GM19455 (cell line): ENCODE data around the gene BAIAP2.
"Not testable (repeated sequence)": the region's sequence is repeated elsewhere in the genome, so short reads cannot be mapped to it uniquely, and the experiment has no call there.

ENCODE experiments used
- ATAC-seq: cut with Tn5 transposase; IDR thresholded peaks from one replicate; pipeline ENCODE4 v1.9.1; 2021; ENCODE audit not compliant: unreplicated experiment

The BAIAP2 gene

DNA sequence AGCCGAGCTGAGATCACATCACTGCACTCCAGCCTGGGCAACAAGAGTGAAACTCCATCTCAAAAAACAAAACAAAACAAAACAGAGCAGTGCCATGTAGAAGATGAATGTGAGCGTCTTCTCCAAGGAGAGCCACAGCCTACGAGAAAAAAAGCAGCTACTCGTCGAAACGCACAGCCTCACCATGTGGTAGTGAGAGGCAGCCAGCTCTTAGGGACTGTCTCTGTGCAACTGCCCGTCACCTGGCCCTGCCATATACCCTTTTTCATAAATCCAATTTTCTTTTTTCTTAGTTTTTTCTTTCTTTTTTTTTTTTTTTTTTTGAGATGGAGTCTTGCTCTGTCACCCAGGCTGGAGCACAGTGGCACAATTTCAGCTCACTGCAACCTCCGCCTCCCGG is 119.1 kb downstream of the BAIAP2 start:
- not testable (repeated sequence) for ATAC-seq

- no peak for ATAC-seq
These were observed 120.0 kb downstream of the BAIAP2 start for GRCh38 chr17:81154961-81155360.

DNA sequence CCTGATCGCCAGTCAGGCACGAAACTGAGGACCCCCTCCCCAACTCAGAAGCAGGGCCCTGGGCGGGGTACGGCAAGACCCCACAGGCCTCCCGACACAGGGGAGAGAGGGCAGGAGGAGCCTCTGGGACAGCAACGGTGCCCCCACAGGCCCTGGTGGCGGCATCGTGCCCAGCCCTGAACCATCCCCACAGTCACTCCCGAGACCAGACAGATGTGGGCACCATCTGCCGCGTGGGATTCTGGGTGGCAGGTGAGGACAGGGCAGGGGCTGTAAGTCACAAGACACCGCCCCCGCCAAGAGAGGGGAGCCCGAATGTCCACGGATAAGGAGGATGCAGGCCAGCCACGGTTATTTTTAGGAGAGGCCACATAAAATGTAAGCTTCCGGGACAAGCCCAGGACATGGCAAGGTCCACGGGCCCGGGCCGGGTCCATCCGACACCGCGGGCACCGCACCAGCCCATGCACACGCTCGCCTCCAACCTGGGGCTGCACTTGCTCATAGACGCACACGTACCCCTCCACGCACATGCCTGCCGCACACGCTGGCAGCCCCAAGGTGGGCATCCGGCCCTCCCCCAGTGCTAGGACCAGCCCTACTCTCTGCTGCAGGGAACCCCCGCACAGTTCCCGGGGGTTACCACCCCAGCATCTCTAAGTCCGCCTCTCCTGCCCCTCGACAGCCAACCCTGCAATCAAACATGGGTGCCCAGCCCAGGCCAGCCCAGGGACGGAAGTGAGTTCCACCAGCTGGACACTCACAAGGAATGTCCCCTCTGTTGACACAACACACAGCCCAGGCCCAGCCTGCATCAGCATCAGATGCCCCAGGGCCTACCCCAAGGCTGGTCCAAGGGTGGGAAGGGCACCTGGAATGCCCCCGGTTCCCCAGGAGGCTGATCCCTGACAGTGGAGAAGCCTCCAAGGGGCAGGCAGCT is 122.2 kb downstream of the BAIAP2 start:
- ATAC-seq = no peak

GRCh38 chr17:81157848-81158687 is 123.1 kb downstream of the BAIAP2 start:
- ATAC-seq = no peak

DNA sequence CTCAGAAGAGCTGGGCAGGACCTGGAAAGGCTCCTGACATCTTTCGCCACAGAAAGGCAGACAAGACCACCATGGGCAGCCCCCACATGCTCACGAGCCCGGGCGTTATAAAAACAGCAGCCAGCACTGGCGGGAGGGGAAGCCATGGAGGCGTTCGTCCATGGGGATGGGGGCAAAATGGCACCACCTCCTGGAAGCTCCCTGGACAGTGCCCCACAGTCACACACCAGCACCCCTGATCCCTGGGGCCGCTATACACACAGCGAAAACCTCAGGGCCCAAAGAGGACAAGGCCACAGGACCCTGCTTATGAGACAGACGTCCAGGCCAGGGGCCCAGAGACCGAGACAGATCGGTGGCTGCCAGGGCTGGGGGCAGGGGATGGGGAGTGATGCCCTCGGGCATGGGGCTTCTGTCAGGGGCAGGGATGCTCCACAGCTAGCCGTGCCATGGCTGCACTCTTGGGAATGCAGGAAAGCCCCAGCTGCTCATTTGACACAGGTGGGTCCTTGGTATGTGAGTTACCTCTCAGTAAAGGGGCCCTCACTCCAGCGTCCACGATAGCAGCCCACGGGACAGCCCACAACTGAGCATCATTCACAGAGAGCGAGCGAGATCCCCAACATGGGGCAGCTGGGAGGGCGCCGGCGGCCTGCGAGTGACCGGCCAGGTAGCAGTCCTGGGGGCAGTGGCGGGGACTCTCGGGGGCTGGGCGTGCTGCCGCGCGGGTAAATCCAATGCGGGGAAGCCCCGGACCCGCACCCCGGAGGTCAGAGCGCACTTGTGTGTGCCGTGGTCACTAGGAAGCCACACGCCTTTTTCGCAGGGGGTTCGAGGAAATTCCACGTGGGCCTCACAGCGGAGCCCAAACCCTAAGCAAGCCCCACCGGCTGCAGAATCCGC is 124.0 kb downstream of the BAIAP2 start:
- ATAC-seq = no peak

GRCh38 chr17:81159611-81160265 is 124.8 kb downstream of the BAIAP2 start:
- no peak for ATAC-seq

GRCh38 chr17:81160306-81160705 is 125.4 kb downstream of the BAIAP2 start:
- ATAC-seq = no peak

DNA sequence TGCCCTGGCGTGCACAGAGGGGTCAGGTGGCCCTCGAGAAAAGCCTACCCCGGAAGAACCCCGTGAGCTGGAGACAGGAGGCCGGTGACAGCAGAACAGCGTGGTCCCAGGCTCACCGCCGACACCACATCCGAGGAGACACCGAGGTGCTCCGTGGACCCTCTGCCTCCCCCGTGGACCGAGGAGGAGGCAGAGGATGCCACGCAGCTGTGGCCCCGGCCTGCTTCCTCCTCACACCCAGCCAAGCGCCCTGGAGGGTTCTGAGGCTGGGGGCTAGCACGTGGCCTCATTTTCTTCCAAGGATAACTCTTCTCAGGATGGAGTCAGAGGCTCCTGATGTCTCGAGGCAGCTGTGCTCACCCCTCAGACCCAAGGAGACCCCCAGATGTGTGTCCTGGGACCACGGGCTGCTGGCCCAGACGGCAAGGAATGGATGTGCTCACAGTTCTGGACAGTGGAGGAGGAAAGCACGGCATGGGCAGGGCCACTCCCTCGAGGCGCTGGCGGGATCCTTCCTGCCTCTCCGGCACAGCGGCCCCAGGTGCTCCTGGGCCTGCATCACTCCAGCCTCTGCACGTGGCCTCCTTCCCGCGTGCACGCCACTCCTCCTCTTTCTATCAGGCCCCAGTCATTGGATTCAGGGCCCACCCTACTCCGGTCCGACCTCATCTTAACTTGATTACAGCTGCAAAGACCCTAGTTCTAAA is 125.9 kb downstream of the BAIAP2 start:
- no peak for ATAC-seq

- no peak for ATAC-seq
These were observed 126.6 kb downstream of the BAIAP2 start for GRCh38 chr17:81161536-81161935.

DNA sequence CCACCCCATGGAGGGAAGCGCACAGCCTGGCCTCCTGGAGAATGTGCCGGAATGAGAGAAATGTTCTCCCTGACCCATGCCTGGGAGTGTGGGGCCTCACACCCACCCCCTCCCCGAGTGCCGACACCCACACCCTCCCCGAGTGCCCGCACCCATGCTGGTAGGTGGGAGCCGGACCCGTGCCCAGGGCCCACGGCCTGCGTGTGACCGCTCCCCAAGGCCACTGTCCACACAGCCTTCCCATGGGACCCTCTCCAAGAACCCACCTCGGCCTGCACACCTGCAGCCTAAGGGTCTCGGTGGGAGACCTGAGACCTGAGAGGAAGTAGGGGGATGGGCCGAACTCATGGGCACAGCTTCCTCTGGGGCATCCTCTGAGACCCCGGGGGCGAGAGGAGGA is 127.0 kb downstream of the BAIAP2 start:
- ATAC-seq = no peak

DNA sequence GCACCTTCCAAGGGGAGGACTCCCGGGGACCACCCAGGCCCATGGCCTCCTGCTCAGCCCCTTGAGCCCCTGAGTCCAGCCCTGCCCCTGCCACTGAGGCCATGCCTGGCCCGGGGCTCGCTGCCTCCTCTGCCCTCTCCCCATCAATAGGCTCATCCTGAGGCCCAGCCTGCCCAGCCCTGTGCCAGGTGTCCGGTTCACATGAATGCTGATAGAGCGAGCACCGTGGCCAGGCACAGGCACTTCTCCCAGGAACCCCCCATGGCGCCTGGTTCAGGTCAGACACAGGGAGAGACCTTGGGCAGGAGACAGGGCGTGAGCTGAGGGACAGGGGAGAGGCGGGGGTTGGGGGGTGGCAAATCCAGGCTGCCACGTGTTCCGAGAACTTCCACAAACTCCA is 127.5 kb downstream of the BAIAP2 start:
- no peak for ATAC-seq

DNA sequence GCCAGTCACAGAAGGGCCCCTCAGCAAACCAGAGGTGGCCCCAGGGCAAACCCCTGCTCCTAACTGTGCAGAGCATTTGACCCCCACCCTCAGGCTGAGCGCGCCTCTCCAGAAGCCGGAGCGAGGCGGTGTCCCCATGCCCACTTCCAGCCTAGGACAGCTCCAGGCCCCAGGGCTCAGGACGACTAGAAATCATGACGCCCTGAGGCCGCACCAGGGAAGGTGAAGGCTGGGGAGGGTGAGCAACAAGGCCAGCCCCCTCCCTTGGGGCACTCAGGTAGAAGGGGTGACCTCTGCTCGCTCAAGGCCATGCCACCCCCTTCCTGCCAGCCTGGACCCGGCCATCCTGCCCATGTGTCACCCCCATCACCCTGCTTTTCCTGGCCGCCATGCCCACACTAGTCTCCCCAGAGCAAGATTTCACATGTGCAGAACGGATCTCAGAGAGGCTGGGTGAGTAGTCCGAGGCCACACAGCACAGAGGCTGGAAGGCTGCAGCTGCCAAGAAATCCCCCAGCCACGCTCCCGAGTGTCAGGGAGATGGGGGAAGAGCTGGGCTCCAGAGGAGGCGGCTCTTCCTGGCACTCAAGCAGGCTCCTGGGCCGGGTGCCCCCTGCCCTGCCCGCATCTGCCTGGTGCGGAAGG is 128.2 kb downstream of the BAIAP2 start:
- ATAC-seq = no peak

DNA sequence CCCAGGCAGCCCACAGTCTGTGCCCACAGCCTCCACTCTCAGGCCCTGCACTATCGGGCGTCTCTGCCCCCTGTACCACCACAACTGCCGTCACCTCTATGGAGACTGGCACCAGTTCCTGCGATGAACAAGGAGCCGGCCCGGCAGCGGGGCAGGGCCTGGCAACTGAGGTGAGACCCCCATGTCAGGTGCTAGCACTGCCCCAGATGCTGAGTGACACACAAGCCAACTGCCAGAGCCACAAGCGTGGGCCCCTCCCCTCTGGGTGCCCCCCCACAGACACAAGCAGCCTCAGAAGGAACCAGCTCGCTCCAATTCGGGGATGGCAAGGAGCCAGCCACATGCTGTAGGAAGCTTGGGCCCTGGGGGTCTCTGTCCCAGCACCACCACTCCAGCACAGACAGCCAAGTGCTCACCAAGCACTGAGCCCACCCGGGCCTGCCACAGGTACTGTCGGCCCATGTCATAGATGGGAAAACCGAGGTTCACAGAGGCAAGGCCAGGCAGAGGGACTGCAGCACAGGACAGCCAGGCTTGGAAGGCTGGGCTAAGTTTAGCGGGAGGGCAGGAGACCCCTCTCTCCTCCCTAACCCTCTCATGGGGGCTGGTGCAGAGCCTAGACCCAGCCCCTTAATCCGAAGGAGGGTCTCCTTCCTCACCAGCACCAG is 128.9 kb downstream of the BAIAP2 start:
- ATAC-seq = no peak

DNA sequence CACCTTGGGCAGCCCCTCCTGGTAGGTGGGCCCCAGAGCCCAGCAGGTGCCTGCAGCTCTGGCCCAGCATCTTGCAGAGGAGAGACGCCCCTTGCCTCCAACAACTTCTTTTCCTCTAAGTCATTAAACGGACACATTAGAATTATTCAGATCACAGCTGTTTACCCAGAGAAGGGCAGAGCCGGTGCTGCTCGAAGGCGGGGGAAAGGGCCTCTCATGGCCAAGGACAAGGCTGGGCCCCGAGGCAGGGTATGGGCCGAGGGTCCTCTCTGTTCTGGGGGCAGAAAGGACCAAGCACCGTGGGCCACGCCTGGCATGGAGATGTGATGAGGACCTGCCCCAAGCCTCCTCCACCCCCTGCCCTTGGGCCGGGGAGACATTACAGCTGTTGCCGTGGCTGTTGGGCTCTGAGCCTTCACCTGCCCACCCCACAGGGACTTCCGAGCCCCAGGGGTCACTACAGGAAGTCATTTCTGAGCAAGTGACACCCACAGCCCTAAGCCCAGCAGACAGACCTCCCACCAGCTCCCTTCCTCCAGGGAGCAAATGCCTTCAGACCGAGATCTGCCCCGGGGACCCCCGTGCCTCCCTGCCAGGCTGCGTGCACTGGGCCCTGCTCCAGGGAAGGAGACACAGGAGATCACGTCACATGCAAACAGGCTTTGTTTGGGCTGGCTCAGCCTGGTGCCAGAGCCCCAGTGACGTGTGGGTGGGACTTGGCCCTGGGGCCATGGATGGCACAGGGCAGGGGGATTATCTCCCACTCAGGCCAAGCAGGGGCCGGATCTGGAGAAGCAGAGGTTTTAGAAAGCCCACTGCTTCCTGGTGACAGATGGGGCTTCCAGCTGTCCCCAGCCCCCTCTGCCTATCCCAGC is 129.7 kb downstream of the BAIAP2 start:
- ATAC-seq = no peak

DNA sequence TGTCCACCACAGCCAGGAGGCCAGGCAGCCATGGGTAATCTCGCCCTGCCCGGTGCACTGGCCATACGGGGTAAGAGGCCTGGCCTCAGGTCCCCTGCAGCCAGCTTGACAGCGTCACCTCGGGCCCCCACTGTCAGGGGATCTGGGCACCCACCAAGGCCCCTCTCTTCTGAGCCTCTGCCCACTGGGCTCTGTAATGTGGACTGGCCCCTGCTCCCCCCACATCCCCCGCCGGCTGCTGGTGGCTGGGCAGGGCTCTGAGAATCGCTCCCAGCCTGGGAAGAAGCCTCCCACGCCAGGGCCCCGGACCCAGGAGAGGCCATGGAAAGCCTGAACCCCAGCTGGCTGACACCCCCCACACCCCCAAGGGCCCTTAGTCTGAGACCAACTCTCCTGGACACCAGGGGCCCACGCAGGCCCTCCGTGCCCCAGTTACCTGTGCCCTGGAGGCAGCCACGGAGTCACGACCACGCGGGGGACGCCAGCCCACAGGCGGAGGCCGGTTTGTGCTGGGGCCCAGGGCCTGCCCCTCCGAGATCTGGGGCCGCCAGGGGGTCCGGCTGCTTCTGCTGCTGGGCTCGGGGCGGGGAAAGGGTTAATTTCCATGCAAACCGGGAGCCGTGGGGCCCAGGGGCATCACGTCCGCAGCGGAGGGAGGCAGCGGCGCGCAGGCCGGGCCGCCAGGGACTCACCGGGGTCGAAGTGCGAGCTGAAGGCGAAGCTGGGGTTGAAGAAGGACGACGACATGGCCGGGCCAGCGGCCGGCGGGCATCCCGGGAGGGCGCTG is 130.5 kb downstream of the BAIAP2 start, which contains the start of gene PVALEF:
Gene PVALEF, plus strand, starts transcription at position 262 of the 787 bp plus-strand sequence. CDS start 15,720 bp downstream, outside the sequence.
- ATAC-seq = no peak

DNA sequence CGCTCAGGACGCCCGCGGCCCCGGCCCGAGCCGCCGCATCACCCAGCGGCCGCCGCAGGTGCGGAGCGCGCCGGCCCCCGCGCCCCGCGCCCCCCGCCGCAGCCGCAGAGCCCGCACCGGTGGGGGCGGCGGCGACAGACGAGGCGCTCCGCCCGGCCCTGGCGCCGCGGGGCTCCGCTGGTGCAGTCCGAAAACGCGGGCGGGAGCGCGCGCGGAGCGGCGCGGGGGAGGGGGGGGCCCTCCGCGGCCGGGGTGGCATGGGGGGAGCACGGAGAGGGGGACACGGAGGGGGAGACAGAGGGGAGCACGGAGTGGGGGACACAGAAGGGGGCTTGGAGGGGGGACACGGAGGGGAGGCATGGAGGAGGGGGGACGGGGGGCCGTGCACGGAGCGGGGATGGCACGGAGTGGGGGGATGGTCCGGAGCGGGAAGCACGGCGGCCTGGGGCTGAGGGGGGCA is 131.1 kb downstream of the BAIAP2 start, which contains the start of gene AATK:
Gene AATK, minus strand, starts transcription at position 189 of the 460 bp plus-strand sequence. CDS start 229 bp downstream, outside the sequence.
- ATAC-seq = no peak
